IgD-negative memory B cell (primary cell): Measurements from ENCODE around the gene BAK1. TPM values are rescaled to one million over a fixed set of nuclear protein-coding genes. Genes with fewer than 3 reads are reported as not detected.
"Not testable (repeated sequence)": the region's sequence is repeated elsewhere in the genome, so short reads cannot be mapped to it uniquely, and the experiment has no call there.

ENCODE experiments used
- H3K27ac Mint-ChIP-seq, 3 donors: one replicate each; pipeline ENCODE4 v1.8.0; 2020 to 2022; ENCODE audit warnings: mild to moderate bottlenecking in 3 of 3, mixed read lengths in 3 of 3, moderate library complexity in 1 of 3
- H3K27me3 Mint-ChIP-seq: one replicate; pipeline ENCODE4 v1.8.0; 2021; ENCODE audit warnings: mixed read lengths
- H3K36me3 Mint-ChIP-seq: one replicate; pipeline ENCODE4 v1.8.0; 2020; ENCODE audit warnings: mild to moderate bottlenecking, mixed read lengths
- H3K4me1 Mint-ChIP-seq, 3 donors: one replicate each; pipeline ENCODE4 v1.8.0; 2020 to 2022; ENCODE audit warnings: mixed read lengths in 3 of 3, mild to moderate bottlenecking in 1 of 3
- H3K4me3 Mint-ChIP-seq, 4 donors: one replicate each; pipeline ENCODE4 v1.8.0; 2020 to 2022; ENCODE audit warnings: mild to moderate bottlenecking in 4 of 4, mixed read lengths in 4 of 4, moderate library complexity in 3 of 4
- H3K9me3 Mint-ChIP-seq, 3 donors: one replicate each; pipeline ENCODE4 v1.8.0; 2020 to 2021; ENCODE audit warnings: mixed read lengths in 3 of 3, mild to moderate bottlenecking in 1 of 3
- polyA plus RNA-seq: library from polyadenylated mRNA; unstranded; fragments of 300-500 nt; fragmentation: Illumina TruSeq; gene quantifications from one replicate; pipeline ENCODE4 v1.2.3, GENCODE V29; 2021

The BAK1 gene
- polyA plus RNA-seq, 1 donor from 2014 or later = 40.6 TPM

GRCh38 chr6:33567836-33568235 is 12.2 kb downstream of the BAK1 start:
- peak overlapping the region in 1 of 3 donors; percentile 65 for H3K27ac Mint-ChIP-seq

DNA sequence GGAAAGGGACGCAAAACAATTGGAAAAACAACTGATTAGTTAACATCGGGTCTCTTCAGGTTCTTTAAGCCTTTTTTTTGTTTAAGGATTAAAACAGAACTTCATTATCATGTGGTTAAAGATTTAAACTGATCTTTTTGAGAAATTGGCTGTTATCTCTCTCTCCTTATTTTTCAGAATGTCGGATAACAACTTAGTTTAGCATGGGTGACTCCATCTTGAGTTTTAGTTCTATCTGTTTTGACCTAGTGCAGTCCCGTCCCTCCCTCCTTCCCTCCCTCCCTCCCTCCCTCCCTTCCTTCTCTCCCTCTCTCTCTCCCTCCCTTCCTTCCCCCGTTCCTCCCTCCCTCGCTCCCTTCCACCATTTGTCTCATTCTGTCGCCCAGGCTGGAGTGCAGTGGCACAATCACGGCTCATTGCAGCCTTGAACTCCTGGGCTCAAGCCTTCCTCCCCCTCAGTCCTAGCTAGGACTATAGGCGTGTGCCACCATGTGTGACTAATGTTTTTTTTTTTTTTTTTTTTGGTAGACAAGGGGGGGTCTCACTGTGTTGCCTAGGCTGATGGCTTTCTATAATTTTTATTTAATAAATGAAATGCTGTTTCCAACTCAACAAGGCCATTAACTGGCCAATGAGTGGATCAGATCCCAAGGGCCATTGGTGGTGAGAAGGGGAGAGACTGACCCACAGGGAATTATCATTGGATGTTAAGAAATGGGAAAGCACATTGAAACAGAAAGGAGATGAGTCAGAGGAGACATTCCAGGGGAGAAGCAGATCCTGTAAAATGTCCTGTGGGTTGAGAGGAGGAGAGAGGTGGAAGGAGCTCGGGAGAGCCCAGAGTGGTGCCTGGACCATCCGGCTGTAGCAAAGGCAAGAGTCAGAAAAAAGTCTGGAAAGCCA is 13.6 kb downstream of the BAK1 start:
- peak overlapping the region in 2 of 3 donors; percentile 47 to 65 for H3K27ac Mint-ChIP-seq
- peak overlapping the region in 1 of 4 donors; percentile 39 for H3K4me3 Mint-ChIP-seq
- peaks cover 7 to 15% (median 9%) of the 10 kb centered on the region in 3 donors for H3K4me1 Mint-ChIP-seq
- H3K9me3 Mint-ChIP-seq = no peaks in the 10 kb centered on the region
- H3K36me3 Mint-ChIP-seq = no peaks in the 10 kb centered on the region
- H3K27me3 Mint-ChIP-seq = no peaks in the 10 kb centered on the region

More at GRCh38 chr6:33567836-33568235, 12.2 kb downstream of the BAK1 start:
- H3K4me1 Mint-ChIP-seq = peaks cover 9 to 19% (median 13%) of the 10 kb centered on the region in 3 donors
- no peaks in the 10 kb centered on the region for H3K27me3 Mint-ChIP-seq
- H3K36me3 Mint-ChIP-seq = no peaks in the 10 kb centered on the region
- H3K9me3 Mint-ChIP-seq = no peaks in the 10 kb centered on the region
- no peak overlapping the region for H3K4me3 Mint-ChIP-seq

DNA sequence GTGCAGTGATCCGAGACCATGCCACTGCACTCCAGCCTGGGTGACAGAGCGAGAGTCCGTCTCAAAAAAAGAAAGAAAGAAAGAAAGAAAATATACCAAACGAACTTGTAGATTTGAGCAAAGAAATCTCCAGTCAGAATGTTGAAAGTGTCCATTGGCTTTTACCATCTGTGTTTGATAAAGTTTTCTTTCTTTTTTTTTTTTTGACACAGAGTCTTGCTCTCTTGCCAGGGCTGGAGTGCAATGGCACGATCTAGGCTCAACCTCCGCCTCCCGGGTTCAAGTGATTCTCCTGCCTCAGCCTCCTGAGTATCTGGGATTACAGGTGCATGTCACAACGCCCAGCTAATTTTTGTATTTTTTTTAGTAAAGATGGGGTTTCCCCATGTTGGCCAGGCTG is 21.3 kb downstream of the BAK1 start:
- Mint-ChIP-seq H3K27ac (no peak overlapping the region), H3K4me3 (no peak overlapping the region), H3K36me3 (no peaks in the 10 kb centered on the region), H3K9me3 (peaks cover 0 to 2% (median 0%) of the 10 kb centered on the region in 3 donors), H3K27me3 (no peaks in the 10 kb centered on the region), H3K4me1 (no peaks in the 10 kb centered on the region)

DNA sequence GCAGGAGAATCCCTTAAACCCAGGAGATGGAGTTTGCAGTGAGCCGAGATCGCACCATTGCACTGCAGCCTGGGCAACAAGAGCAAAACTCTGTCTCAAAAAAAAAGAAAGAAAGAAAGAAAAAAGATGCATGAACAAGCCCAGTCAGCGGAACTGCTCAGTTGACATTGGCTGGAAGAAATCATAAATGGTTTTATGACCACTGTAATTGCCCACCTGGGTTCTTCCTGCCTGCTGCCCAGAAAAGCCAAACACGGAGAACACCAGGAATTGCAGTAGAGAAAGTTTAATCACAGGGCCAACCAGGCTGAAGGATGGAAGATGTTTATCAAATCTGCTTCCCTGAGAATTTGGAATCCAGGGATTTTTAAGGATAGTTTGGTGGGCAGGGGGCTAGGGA is 22.7 kb downstream of the BAK1 start:
- Mint-ChIP-seq H3K4me3 (no peak overlapping the region), H3K36me3 (no peaks in the 10 kb centered on the region), H3K9me3 (peaks cover 0 to 2% (median 0%) of the 10 kb centered on the region in 3 donors), H3K4me1 (no peaks in the 10 kb centered on the region), H3K27me3 (peaks cover under 1% of the 10 kb centered on the region), H3K27ac (peak overlapping the region in 1 of 3 donors; percentile 41)

DNA sequence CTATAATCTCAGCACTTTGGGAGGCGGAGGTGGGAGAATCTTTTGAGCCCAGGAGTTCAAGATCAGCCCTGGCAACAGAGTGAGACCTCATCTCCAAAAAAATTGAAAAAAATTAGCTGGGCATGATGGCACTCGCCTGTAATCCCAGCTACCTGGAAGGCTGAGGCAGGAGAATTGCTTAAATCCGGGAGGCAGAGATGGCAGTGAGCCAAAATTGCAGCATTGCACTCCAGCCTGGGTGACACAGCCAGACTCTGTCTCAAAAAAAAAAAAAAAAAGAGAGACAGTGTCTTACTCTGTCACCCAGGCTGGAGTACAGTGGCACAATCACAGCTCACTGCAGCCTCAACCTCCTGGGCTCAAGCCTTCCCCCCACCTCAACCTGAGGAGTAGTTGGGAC is 27.2 kb downstream of the BAK1 start:
- H3K9me3 Mint-ChIP-seq, H3K27me3 Mint-ChIP-seq, H3K4me1 Mint-ChIP-seq, H3K4me3 Mint-ChIP-seq, H3K36me3 Mint-ChIP-seq, H3K27ac Mint-ChIP-seq: not testable (repeated sequence)

GRCh38 chr6:33552252-33552651 is 27.8 kb downstream of the BAK1 start:
- Mint-ChIP-seq H3K4me3 (no peak overlapping the region), H3K27ac (no peak overlapping the region), H3K9me3 (peaks cover 0 to 2% (median 0%) of the 10 kb centered on the region in 3 donors), H3K4me1 (peaks cover 0 to 4% (median 3%) of the 10 kb centered on the region in 3 donors), H3K27me3 (peaks cover 2% of the 10 kb centered on the region), H3K36me3 (no peaks in the 10 kb centered on the region)

- no peaks in the 10 kb centered on the region for H3K9me3 Mint-ChIP-seq
- H3K4me1 Mint-ChIP-seq = peaks cover 0 to 4% (median 3%) of the 10 kb centered on the region in 3 donors
- H3K27me3 Mint-ChIP-seq = peaks cover 2% of the 10 kb centered on the region
- no peaks in the 10 kb centered on the region for H3K36me3 Mint-ChIP-seq
- peak overlapping the region in 1 of 4 donors; percentile 68 for H3K4me3 Mint-ChIP-seq
- no peak overlapping the region for H3K27ac Mint-ChIP-seq
Observed at GRCh38 chr6:33551538-33551937, 28.5 kb downstream of the BAK1 start.

DNA sequence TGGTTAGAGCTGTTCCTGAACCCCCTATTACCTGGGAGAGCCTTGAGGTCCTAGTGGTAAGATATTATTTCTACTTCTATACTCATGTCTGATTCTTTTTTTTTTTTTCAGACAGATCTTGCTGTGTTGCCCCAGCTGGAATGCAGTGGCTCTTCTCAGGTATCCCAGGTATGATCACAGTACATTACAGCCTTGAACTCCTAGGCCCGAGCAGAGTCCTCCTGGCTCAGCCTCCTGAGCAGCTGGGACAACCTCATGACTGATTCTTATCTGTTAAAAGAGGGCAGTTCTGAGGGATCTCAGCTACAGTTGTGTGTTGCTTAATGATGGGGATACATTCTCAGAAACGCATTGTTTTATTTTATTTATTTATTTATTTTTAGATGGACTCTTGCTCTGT is 30.2 kb downstream of the BAK1 start:
- H3K27me3 Mint-ChIP-seq = peaks cover 4% of the 10 kb centered on the region
- no peaks in the 10 kb centered on the region for H3K36me3 Mint-ChIP-seq
- H3K4me3 Mint-ChIP-seq = no peak overlapping the region
- H3K27ac Mint-ChIP-seq = no peak overlapping the region
- H3K4me1 Mint-ChIP-seq = peaks cover 0 to 4% (median 3%) of the 10 kb centered on the region in 3 donors
- no peaks in the 10 kb centered on the region for H3K9me3 Mint-ChIP-seq

- no peaks in the 10 kb centered on the region for H3K36me3 Mint-ChIP-seq
- H3K9me3 Mint-ChIP-seq = no peaks in the 10 kb centered on the region
- H3K27ac Mint-ChIP-seq = no peak overlapping the region
- peaks cover 4% of the 10 kb centered on the region for H3K27me3 Mint-ChIP-seq
- no peak overlapping the region for H3K4me3 Mint-ChIP-seq
- peaks cover 0 to 4% (median 3%) of the 10 kb centered on the region in 3 donors for H3K4me1 Mint-ChIP-seq
Observed at GRCh38 chr6:33549196-33549595, 30.9 kb downstream of the BAK1 start.

- Mint-ChIP-seq H3K4me3 (no peak overlapping the region), H3K4me1 (peaks cover 0 to 4% (median 3%) of the 10 kb centered on the region in 3 donors), H3K27ac (no peak overlapping the region), H3K9me3 (no peaks in the 10 kb centered on the region), H3K36me3 (no peaks in the 10 kb centered on the region), H3K27me3 (peaks cover 4% of the 10 kb centered on the region)
Observed at GRCh38 chr6:33547499-33547898, 32.6 kb downstream of the BAK1 start.

DNA sequence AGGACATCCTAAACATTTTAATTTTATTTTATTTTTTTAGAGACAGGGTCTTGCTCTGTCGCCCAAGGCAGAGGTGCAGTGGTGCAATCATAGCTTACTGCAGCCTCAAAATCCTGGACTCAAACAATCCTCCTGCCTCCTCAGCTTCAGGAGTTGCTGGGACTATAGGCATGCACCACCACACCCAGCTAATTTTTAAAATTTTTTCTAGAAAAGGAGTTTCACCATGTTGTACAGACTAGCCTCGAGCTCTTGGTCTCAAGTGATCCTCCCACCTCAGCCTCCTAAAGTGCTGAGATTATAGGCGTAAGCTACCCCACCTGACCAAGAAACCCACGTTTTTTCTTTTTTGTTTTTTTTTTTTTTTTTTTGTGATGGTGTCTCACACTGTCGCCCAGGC is 33.3 kb downstream of the BAK1 start:
- Mint-ChIP-seq H3K36me3 (no peaks in the 10 kb centered on the region), H3K4me1 (peaks cover 0 to 4% (median 3%) of the 10 kb centered on the region in 3 donors), H3K27ac (no peak overlapping the region), H3K27me3 (peaks cover 2% of the 10 kb centered on the region), H3K4me3 (no peak overlapping the region), H3K9me3 (no peaks in the 10 kb centered on the region)

DNA sequence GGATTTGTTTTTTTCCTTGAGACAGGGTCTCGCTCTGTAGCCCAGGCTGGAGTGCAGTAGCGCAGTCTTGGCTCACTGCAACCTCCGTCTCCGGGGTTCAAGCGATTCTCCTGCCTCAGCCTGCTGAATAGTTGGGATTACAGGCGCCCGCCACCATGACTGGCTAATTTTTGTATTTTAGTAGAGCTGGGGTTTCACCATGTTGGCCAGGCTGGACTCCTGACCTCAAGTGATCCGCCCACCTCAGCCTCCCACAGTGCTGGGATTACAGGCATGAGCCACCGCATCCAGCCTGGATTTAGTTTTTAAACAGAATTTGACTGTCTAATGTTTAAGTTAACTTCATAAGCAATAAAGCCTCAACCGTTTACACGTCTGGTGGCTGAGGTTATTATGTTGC is 34.8 kb downstream of the BAK1 start:
- not testable (repeated sequence) for H3K9me3 Mint-ChIP-seq, H3K36me3 Mint-ChIP-seq, H3K27ac Mint-ChIP-seq, H3K4me3 Mint-ChIP-seq, H3K27me3 Mint-ChIP-seq, H3K4me1 Mint-ChIP-seq

- no peaks in the 10 kb centered on the region for H3K9me3 Mint-ChIP-seq
- peaks cover 0 to under 1% (median 0%) of the 10 kb centered on the region in 3 donors for H3K4me1 Mint-ChIP-seq
- no peak overlapping the region for H3K27ac Mint-ChIP-seq
- H3K36me3 Mint-ChIP-seq = no peaks in the 10 kb centered on the region
- peaks cover 2% of the 10 kb centered on the region for H3K27me3 Mint-ChIP-seq
- no peak overlapping the region for H3K4me3 Mint-ChIP-seq
Observed at GRCh38 chr6:33543116-33543515, 37.0 kb downstream of the BAK1 start.

- peaks cover 0 to 3% (median 0%) of the 10 kb centered on the region in 3 donors for H3K4me1 Mint-ChIP-seq
- H3K9me3 Mint-ChIP-seq = no peaks in the 10 kb centered on the region
- H3K27me3 Mint-ChIP-seq = peaks cover 2% of the 10 kb centered on the region
- no peak overlapping the region for H3K27ac Mint-ChIP-seq
- H3K36me3 Mint-ChIP-seq = no peaks in the 10 kb centered on the region
- no peak overlapping the region for H3K4me3 Mint-ChIP-seq
Observed at GRCh38 chr6:33540768-33541167, 39.3 kb downstream of the BAK1 start.

DNA sequence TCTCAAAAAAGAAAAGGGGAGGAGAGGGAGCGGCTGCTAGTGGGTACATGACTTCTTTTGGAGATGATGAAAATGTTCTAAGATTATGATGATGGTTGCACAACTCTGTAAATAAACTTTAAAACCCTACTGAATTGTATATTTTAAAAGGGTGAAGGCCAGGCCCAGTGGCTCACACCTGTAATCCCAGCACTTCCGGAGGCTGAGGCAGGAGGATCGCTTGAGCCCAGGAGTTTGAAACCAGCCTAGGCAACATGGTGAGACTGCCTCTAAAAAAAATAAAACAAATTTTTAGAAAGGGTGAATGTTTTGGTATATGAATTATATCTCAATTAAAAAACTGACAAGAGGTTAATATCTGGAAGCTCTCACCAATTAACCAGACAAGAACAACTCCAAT is 45.4 kb downstream of the BAK1 start:
- H3K27ac Mint-ChIP-seq = no peak overlapping the region
- H3K4me3 Mint-ChIP-seq = no peak overlapping the region

More for the DNA sequence above, 45.4 kb downstream of the BAK1 start:
- Mint-ChIP-seq H3K9me3 (no peaks in the 10 kb centered on the region), H3K4me1 (peaks cover 0 to 5% (median 0%) of the 10 kb centered on the region in 3 donors), H3K36me3 (no peaks in the 10 kb centered on the region), H3K27me3 (no peaks in the 10 kb centered on the region)
